ENCODE results near the gene SLC25A42. TPM values are rescaled to one million over a fixed set of nuclear protein-coding genes. Genes with fewer than 3 reads are reported as not detected.
A peak's percentile ranks its signal among the peaks of the same experiment; 100 is the strongest.

SLC25A42 gene
- total and polyA plus RNA-seq, 2 of the 13 experiments (the other 11 are each of a cell fraction or from before 2014, with no cell fraction given): 12.8 to 18.3 TPM

DNA sequence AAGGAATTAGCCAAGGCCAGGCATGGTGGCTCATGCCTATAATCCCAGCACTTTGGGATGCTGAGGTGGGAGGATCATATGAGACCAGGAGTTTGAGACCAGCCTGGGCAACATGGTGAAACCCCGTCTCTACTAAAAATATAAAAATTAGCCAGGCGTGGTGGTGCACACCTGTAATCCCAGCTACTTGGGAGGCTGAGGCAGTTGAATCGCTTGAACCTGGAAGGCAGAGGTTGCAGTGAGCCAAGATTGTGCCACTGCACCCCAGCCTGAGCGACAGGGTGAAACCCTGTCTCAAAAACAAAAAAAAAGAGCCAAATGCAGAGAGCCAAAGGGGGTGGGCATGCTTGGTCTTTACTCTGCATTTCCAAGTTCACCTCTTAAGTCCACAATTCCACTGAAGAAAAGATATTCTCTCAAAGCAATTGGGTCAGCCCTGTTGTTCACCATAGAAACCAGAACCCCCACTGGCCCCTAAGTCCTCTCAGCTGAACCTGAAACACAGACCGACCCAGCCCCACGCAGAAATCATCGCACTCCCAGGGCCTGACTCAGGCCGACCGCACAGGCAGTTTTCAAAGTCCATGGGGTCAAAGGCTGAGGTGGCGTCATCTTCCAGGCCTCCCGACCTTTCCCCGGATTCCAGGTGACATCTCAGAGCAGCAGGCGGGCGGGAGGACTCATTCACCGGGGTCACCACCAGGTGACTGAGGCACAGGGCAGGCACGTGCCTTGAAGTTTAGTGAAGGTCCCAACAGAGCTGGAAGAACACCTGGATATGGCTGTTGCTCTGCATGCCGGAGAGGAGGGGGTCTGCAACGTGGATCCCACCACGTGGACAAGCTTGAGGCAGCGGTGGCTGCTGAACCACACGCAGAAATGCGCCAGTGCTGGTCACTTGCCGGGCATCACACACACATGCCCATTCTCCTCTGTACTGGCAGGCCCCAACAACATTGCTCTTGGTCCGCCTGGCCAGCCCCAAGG is 33.1 kb downstream of the SLC25A42 start (continued):
- TF ChIP-seq, protein P1, sequence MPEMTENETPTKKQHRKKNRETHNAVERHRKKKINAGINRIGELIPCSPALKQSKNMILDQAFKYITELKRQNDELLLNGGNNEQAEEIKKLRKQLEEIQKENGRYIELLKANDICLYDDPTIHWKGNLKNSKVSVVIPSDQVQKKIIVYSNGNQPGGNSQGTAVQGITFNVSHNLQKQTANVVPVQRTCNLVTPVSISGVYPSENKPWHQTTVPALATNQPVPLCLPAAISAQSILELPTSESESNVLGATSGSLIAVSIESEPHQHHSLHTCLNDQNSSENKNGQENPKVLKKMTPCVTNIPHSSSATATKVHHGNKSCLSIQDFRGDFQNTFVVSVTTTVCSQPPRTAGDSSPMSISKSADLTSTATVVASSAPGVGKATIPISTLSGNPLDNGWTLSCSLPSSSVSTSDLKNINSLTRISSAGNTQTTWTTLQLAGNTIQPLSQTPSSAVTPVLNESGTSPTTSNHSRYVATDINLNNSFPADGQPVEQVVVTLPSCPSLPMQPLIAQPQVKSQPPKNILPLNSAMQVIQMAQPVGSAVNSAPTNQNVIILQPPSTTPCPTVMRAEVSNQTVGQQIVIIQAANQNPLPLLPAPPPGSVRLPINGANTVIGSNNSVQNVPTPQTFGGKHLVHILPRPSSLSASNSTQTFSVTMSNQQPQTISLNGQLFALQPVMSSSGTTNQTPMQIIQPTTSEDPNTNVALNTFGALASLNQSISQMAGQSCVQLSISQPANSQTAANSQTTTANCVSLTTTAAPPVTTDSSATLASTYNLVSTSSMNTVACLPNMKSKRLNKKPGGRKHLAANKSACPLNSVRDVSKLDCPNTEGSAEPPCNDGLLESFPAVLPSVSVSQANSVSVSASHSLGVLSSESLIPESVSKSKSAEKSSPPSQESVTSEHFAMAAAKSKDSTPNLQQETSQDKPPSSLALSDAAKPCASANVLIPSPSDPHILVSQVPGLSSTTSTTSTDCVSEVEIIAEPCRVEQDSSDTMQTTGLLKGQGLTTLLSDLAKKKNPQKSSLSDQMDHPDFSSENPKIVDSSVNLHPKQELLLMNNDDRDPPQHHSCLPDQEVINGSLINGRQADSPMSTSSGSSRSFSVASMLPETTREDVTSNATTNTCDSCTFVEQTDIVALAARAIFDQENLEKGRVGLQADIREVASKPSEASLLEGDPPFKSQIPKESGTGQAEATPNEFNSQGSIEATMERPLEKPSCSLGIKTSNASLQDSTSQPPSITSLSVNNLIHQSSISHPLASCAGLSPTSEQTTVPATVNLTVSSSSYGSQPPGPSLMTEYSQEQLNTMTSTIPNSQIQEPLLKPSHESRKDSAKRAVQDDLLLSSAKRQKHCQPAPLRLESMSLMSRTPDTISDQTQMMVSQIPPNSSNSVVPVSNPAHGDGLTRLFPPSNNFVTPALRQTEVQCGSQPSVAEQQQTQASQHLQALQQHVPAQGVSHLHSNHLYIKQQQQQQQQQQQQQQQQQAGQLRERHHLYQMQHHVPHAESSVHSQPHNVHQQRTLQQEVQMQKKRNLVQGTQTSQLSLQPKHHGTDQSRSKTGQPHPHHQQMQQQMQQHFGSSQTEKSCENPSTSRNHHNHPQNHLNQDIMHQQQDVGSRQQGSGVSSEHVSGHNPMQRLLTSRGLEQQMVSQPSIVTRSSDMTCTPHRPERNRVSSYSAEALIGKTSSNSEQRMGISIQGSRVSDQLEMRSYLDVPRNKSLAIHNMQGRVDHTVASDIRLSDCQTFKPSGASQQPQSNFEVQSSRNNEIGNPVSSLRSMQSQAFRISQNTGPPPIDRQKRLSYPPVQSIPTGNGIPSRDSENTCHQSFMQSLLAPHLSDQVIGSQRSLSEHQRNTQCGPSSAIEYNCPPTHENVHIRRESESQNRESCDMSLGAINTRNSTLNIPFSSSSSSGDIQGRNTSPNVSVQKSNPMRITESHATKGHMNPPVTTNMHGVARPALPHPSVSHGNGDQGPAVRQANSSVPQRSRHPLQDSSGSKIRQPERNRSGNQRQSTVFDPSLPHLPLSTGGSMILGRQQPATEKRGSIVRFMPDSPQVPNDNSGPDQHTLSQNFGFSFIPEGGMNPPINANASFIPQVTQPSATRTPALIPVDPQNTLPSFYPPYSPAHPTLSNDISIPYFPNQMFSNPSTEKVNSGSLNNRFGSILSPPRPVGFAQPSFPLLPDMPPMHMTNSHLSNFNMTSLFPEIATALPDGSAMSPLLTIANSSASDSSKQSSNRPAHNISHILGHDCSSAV (CRISPR knock-in tag; IDR thresholded peaks at IDR 0.05; ENCODE audit: borderline replicate concordance): no peak
- TF ChIP-seq SIX4 (CRISPR knock-in tag; IDR thresholded peaks at IDR 0.05) (peak; percentile 64; the same call in 1 of the 2 replicates), RARA (CRISPR knock-in tag; IDR thresholded peaks at IDR 0.05) (peak; percentile 100), KLF15 (CRISPR knock-in tag; IDR thresholded peaks at IDR 0.05; ENCODE audit: borderline replicate concordance) (0 out of 2 replicates have a peak, but pooled peaks have one; percentile 61), TP53 (CRISPR knock-in tag; conservative IDR thresholded peaks at IDR 0.05) (peak; percentile 84; the same call in 1 of the 2 replicates), CEBPB (IDR thresholded peaks at IDR 0.05; ENCODE audit: borderline replicate concordance, low read depth, low read length) (peak; percentile 76; the same call in 1 of the 2 replicates), SIX1 (CRISPR knock-in tag; IDR thresholded peaks at IDR 0.05; ENCODE audit: borderline replicate concordance) (0 out of 2 replicates have a peak, but pooled peaks have one; percentile 49), ATAD3A (CRISPR knock-in tag; IDR thresholded peaks at IDR 0.05) (no peak), ARID2 (CRISPR knock-in tag; IDR thresholded peaks at IDR 0.05; ENCODE audit: borderline replicate concordance) (0 out of 2 replicates have a peak, but pooled peaks have one; percentile 75)
- TF ChIP-seq, protein P2, sequence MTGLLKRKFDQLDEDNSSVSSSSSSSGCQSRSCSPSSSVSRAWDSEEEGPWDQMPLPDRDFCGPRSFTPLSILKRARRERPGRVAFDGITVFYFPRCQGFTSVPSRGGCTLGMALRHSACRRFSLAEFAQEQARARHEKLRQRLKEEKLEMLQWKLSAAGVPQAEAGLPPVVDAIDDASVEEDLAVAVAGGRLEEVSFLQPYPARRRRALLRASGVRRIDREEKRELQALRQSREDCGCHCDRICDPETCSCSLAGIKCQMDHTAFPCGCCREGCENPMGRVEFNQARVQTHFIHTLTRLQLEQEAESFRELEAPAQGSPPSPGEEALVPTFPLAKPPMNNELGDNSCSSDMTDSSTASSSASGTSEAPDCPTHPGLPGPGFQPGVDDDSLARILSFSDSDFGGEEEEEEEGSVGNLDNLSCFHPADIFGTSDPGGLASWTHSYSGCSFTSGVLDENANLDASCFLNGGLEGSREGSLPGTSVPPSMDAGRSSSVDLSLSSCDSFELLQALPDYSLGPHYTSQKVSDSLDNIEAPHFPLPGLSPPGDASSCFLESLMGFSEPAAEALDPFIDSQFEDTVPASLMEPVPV (CRISPR knock-in tag; IDR thresholded peaks at IDR 0.05): peak; percentile 96
- TF ChIP-seq, protein P3, sequence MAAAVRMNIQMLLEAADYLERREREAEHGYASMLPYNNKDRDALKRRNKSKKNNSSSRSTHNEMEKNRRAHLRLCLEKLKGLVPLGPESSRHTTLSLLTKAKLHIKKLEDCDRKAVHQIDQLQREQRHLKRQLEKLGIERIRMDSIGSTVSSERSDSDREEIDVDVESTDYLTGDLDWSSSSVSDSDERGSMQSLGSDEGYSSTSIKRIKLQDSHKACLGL (CRISPR knock-in tag; IDR thresholded peaks at IDR 0.05): peak; percentile 26; the same call in 1 of the 2 replicates
- TF ChIP-seq, protein P4, sequence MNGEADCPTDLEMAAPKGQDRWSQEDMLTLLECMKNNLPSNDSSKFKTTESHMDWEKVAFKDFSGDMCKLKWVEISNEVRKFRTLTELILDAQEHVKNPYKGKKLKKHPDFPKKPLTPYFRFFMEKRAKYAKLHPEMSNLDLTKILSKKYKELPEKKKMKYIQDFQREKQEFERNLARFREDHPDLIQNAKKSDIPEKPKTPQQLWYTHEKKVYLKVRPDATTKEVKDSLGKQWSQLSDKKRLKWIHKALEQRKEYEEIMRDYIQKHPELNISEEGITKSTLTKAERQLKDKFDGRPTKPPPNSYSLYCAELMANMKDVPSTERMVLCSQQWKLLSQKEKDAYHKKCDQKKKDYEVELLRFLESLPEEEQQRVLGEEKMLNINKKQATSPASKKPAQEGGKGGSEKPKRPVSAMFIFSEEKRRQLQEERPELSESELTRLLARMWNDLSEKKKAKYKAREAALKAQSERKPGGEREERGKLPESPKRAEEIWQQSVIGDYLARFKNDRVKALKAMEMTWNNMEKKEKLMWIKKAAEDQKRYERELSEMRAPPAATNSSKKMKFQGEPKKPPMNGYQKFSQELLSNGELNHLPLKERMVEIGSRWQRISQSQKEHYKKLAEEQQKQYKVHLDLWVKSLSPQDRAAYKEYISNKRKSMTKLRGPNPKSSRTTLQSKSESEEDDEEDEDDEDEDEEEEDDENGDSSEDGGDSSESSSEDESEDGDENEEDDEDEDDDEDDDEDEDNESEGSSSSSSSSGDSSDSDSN (CRISPR knock-in tag; IDR thresholded peaks at IDR 0.05): peak; percentile 65; the same call in 1 of the 2 replicates

All from HepG2 (cell line).